ENCODE results near the gene TDP1. TPM values are rescaled to one million over a fixed set of nuclear protein-coding genes. Genes with fewer than 3 reads are reported as not detected.

Gene TDP1
- total RNA-seq, 1 donor from 2014 or later = 14.9 TPM

- peak in 1 of 2 donors; percentile 13 for DNase-seq (ENCODE audit: low read depth in 2 of 2)
Measured at GRCh38 chr14:89941830-89942377, 13.8 kb upstream of the TDP1 start.

DNA sequence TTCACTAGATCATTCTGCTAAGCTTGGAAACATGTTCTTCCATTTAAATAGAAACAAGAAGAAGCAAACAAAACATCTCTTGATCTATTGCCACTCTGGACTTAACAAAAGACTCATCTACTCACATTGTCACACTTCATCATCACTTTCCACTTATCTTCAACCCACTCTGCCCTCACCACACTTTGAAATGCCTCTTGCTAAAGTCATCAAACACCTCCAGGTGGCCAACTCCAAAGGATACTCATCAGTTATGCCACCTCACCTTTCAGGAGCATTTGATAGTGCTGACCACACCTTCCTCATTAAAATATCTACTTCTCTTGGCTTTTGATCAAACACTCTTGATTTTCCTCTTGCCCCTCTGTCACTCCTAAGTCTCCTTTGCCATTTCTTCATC lies 8.4 kb upstream of the TDP1 start:
- DNase-seq (ENCODE audit: low read depth in 2 of 2) = no peak

- DNase-seq (ENCODE audit: low read depth in 2 of 2) = no peak
Measured at GRCh38 chr14:89952576-89952975, 3.2 kb upstream of the TDP1 start.

- no peak for DNase-seq (ENCODE audit: low read depth in 2 of 2)
Measured at GRCh38 chr14:89953602-89954001, 2.1 kb upstream of the TDP1 start.

DNA sequence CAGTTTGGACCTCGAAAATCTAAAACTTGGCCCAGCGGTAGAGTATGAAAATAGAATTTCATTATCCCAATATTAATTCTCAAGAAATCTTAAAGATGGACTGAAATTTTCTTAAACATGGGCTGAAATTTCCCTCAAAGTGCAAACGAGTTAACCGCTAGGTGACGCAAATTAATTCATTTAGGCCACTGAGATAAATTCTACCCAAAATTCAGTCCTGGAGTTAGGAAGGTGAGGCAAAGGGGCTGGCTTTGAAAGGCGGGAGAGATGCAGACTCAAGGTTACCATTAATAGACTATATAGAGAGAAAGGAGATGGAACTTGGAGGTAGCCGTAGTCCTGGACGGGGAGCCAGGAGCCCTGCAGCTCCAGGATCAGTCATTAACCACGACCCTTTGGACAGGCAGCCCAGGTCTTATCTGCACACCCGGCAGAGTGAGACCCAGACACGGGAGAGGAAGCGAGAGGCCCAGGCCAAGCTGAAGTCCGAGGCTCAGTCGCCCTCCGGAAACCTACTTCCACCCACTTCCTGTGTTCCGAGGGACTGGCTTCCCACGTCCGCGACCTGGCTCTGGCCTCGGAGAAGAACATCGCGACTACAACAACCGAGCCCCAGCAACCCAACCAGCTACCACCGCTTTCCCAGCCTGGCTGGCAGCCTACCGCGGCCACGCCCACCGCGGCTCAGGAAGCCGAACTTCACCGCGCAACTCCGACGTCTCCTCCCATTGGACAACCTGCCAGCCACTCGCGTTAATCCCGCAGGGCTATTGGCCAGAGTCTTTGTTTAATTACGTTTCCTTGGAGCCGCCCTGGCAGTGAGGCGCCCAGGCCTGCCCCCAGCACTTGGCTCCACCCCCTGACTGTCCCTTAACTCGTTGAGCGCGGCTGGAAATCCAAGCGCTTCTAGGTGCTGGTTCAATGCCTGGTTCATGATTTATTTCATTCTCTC lies 1.4 kb upstream of the TDP1 start, which contains the start of gene EFCAB11:
Gene EFCAB11 (minus strand): TSS at position 661 of the 952 bp plus-strand sequence. CDS start 70 bp downstream, at position 591.
- peak; percentile 98 to 99 for DNase-seq (ENCODE audit: low read depth in 2 of 2)

GRCh38 chr14:89955022-89955744 lies 544 bp upstream of the TDP1 start:
- no peak for DNase-seq (ENCODE audit: low read depth in 2 of 2)

- no peak for DNase-seq (ENCODE audit: low read depth in 2 of 2)
Measured at GRCh38 chr14:89956661-89957009, 908 bp downstream of the TDP1 start.

DNA sequence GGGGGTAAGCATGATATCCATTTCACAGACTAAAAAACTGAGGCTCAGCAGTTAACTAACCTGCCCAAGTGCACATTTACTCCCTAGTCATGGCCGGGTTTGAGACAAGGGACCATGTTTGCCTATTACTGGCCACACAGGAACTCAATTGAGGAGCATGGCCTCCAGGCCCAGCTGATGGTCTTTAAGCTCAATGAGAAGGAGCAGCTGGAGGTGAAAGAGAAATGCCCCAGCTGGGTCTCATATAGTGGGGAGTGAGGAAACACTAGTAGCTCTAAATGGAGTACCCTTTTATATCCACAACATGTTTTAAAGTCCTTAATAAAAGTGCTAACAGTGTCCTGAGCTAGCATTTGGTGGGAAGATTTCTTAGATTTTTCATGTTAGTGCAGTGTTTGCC lies 1.6 kb downstream of the TDP1 start:
- DNase-seq (ENCODE audit: low read depth in 2 of 2) = no peak

DNA sequence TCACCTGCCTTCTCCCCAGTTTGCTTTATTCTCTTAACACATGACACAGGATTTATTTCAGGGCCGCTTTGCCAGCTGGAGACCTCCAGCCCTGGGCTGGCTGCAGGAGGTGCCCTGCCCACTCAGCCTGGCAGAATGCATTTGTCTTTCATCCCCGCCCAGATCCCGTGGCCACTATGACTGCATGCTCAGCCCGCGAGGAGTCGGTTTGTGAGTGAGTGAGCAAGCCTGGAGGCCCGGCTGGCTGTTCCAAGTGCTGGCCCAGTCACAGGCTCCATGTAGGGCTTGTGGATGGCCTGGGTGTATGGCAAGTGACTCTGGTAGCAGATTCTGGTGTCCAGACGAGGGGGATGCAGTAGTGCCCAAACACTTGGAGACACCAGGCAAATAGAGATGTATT lies 2.1 kb downstream of the TDP1 start:
- no peak for DNase-seq (ENCODE audit: low read depth in 2 of 2)

- peak; percentile 45 to 81 for DNase-seq (ENCODE audit: low read depth in 2 of 2)
Measured at GRCh38 chr14:89958966-89959365, 3.2 kb downstream of the TDP1 start.

DNA sequence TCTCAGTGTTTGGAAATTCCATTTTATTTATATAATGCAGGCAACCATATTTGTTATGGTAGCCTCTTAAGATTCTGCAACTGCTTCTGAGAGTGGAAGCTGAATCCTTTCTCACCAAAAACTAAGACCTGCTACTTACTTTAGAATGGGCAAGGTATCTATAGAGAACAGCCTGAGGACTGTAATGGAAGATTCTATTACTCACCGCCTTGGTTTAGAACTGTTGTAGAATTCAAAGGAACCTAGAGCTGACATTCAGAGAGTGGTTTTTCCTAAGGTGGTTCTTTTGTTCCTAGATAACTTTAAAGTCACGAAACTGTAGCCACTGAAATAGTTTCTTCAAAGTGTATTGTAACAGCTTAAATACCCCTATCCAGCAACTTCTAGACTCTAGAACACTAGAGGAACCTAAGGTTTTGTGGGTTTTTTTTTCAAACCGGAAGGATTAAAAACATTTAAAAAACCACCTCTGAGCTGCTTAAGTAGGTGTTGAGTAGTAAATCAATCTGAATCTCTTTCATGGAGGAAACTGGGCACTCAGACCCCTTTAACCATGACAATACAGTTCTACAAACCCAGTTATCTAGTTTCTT lies 4.2 kb downstream of the TDP1 start:
- no peak for DNase-seq (ENCODE audit: low read depth in 2 of 2)

DNA sequence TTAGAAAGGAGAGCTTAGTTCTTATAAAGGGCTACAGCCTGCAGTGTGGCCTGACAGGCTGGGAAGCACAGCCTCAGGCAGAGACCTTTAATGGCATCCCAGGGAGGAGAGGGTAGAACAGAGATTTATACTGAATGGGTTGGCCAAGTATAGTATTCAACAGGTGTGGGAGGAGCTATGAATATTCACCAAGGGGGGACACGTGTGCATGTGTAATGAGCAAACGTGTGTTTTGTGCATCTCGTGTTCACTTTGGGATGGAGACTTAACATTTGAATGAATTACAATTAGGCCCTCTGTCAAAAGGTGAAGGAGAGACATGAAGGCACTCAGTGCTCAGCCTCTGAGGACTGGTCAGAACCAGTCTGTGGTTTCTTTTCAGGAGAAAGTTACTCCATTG lies 5.2 kb downstream of the TDP1 start:
- no peak for DNase-seq (ENCODE audit: low read depth in 2 of 2)

- DNase-seq (ENCODE audit: low read depth in 2 of 2) = no peak
Measured at GRCh38 chr14:89963288-89963978, 7.7 kb downstream of the TDP1 start.

DNA sequence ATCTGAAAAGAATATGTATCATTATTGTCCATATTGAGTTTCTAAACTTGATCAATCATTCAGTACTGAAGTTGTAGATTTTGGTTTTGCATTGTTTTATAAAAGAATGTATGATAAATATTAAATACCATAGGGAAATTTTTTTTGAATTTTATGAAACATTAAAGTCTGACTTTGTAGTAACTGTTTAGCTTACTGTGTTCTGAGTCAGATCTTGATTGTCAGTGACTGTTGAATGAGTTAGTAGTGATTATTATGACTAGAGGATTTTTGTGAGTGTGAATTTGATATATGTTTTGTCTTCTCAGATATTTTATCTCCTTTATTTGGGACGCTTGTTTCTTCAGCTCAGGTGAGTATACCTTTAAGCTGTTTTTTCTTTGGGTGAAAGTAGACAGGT lies 10.1 kb downstream of the TDP1 start:
- no peak for DNase-seq (ENCODE audit: low read depth in 2 of 2)

GRCh38 chr14:89973234-89973823 lies 17.6 kb downstream of the TDP1 start:
- DNase-seq (ENCODE audit: low read depth in 2 of 2) = peak; percentile 38 to 76

GRCh38 chr14:89977668-89978067 lies 21.9 kb downstream of the TDP1 start:
- no peak for DNase-seq (ENCODE audit: low read depth in 2 of 2)

GRCh38 chr14:89978656-89979055 lies 22.9 kb downstream of the TDP1 start:
- no peak for DNase-seq (ENCODE audit: low read depth in 2 of 2)

DNA sequence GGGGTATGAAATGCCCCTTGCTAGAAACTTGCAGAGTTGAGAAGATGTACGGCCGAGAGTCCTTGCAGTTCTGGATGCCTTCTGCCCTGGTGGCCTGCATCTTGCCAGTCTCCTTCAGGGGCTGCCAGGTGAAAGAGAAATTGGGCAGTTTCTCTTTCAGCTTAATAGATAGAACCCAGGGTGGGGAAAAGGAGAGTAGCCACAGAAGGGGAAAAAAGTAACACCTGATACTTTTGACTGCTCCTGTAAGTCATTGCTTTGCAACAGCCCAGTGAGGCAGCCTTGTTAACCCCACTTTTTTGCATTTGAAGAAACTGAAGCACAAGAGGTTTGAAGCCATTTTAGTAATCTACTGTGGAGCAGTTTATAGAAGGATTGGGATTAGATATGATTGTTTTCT lies 27.6 kb downstream of the TDP1 start:
- DNase-seq (ENCODE audit: low read depth in 2 of 2) = no peak

GRCh38 chr14:89986462-89987160 lies 30.9 kb downstream of the TDP1 start:
- no peak for DNase-seq (ENCODE audit: low read depth in 2 of 2)

- DNase-seq (ENCODE audit: low read depth in 2 of 2) = no peak
Measured at GRCh38 chr14:89987161-89987475, 31.4 kb downstream of the TDP1 start.

DNA sequence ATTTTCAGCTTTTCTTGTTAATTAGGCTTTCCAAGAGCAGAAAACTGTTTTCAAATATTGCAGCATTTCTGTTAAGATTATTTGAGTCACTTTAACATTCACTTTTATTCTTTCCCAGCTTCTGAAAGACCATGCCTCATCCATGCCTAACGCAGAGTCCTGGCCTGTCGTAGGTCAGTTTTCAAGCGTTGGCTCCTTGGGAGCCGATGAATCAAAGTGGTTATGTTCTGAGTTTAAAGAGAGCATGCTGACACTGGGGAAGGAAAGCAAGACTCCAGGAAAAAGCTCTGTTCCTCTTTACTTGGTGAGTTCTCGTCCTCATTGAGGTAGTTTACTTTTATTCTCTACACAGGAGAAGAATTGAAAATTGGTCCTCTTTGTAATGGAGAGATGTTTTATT lies 33.1 kb downstream of the TDP1 start:
- DNase-seq (ENCODE audit: low read depth in 2 of 2) = no peak
